DND-41 (cell line): Measurements from ENCODE around the gene EPS15.

ENCODE experiments used
- EZH2 ChIP-seq: IDR thresholded peaks from 3 replicates; pipeline ENCODE4 v1.6.1; 2012; ENCODE audit warnings: borderline replicate concordance, low read depth, mild to moderate bottlenecking, moderate library complexity, low read length, inconsistent platforms; ENCODE audit not compliant: severe bottlenecking
- TF ChIP-seq, protein P1 (sequence below): IDR thresholded peaks from 2 replicates; pipeline ENCODE4 v1.5.1; 2012; ENCODE audit warnings: borderline replicate concordance, low read length, moderate library complexity, mild to moderate bottlenecking; ENCODE audit not compliant: poor library complexity, severe bottlenecking; ENCODE audit errors: extremely low read depth

DNA sequence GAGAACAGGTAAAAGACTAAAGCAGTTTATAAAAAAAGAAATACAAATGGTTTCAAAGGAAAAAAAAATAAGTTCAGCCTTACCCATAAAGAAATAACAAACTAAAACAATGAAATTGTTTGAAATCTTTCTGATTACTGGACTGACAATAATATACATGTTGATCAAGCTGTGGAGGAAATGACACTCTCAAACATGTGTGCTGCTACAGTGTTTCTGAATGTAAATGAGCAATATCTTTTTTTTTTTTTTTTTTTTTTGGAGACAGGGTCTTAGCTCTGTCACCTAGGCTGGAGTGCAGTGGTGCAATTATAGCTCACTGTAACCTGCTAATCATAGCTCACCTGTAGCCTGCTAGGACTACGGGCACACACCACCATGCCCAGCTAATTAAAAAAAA is 6.5 kb downstream of the EPS15 start:
- TF ChIP-seq, protein P1, sequence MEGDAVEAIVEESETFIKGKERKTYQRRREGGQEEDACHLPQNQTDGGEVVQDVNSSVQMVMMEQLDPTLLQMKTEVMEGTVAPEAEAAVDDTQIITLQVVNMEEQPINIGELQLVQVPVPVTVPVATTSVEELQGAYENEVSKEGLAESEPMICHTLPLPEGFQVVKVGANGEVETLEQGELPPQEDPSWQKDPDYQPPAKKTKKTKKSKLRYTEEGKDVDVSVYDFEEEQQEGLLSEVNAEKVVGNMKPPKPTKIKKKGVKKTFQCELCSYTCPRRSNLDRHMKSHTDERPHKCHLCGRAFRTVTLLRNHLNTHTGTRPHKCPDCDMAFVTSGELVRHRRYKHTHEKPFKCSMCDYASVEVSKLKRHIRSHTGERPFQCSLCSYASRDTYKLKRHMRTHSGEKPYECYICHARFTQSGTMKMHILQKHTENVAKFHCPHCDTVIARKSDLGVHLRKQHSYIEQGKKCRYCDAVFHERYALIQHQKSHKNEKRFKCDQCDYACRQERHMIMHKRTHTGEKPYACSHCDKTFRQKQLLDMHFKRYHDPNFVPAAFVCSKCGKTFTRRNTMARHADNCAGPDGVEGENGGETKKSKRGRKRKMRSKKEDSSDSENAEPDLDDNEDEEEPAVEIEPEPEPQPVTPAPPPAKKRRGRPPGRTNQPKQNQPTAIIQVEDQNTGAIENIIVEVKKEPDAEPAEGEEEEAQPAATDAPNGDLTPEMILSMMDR = no peak
- TF ChIP-seq EZH2 = no peak
